Measurements from ENCODE around the gene MYH11.
A peak's percentile ranks its signal among the peaks of the same experiment; 100 is the strongest.
"Not testable (repeated sequence)": the region's sequence is repeated elsewhere in the genome, so short reads cannot be mapped to it uniquely, and the experiment has no call there.

Gene MYH11

DNA sequence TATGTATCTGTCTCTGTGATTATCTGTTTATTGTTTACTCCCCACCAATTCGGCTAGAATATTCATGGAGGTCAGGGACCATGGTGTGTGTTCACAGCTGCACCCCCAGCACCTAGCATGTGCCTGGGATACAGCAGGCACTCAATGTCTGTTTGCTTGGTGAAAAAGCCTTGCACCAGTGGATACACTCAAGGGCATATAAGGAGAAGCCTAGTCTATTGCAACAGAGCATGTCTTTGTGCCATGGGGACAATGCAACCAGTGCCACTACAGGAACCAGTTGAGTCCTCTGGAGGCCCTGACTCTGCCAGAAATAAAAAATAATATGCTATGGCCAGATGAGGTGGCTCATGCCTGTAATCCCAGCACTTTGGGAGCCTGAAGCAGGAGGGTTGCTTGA is 113.2 kb downstream of the MYH11 start:
- no peak for DNase-seq

DNA sequence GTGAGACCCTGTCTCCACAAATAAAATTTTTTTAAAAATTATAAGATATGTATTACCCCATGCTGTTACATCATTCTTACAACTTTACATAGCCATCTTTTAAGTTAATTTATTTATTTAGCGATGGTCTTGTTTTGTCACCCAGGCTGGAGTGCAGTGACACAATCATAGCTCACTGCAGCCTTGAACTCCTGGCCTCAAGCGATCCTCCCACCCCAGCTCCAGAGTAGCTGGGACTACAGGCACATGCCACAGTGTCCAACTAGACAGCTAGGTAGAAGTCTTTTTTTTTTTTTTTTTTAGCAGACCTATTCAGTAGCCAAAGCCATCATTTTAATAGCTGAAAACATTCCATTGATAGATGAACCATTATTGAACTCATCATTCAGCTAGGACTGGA is 114.1 kb downstream of the MYH11 start:
- no peak for DNase-seq

DNA sequence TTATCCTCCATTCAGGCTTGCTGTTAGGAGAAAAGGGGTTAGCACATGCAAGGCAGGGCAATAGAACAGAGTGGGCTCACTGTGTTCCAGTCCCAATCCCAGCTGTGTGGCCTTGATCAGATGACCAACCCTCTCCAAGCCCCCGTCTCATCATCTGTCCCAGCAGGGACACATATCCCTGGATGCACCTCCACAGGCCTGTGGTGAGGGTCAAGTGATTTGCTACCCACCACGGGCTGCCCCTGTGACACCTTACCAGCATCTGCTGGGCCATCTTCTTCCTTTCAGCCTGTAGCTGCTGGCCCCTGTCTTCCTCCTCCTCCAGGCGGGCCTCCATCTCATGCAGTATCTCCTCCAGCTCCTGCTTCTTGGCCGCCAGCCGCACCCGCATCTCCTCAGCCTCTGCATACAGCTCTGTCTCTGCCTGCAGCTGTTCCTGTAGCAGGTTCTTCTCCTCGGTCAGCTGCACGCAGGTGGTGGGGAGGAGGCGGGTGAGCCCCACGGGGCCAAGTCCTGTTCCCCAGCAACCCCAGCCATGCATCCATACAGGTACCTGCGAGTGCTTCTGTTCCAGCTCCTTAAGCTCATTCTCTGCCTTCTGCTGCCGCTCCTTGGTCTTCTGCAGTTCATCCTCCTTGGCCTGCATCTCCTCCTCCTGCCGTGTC is 115.5 kb downstream of the MYH11 start:
- DNase-seq = no peak

GRCh38 chr16:15739950-15740349 is 116.9 kb downstream of the MYH11 start:
- no peak for DNase-seq

DNA sequence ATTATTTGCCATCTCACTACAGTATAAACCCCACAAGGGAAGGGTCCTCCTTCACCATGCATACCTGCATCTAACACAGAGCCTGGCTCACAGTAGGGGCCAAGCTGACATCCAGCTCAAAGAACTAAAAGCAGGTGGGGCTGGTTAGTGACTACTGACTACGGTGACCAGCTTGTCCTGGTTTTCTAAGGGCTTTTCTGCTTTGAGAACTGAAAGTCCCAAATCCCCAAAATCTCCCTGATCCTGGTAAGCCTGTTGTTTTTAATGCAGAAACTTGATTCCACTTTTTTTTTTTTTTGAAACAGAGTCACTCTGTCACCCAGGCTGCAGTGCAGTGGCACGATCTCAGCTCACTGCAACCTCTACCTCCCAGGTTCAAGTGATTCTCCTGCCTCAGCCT is 117.4 kb downstream of the MYH11 start:
- no peak for DNase-seq

DNA sequence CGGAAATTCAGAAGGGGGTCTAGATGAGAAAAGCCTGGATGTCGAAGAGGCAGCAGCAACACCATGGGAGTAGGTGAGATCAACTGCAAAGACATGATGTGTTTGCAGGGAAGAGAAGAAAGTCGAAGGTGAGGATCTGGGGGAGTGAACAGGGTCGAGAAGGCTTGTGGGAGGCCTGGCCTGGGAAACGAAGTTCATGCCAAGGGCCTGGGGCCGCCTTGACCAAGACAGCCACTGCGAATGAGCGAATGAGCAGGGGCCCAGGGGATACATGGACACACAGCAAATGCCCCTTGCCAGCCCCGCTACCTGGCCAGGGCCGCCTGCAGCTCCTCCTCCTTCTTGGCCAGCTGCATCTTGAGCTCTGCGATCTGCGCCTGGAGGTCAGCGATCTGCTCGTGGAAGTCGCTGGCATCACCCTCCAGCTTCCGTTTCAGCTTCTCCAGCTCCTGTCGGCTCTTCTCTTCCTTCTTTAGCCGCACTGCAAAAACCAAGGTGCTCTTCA is 119.6 kb downstream of the MYH11 start:
- no peak for DNase-seq

DNA sequence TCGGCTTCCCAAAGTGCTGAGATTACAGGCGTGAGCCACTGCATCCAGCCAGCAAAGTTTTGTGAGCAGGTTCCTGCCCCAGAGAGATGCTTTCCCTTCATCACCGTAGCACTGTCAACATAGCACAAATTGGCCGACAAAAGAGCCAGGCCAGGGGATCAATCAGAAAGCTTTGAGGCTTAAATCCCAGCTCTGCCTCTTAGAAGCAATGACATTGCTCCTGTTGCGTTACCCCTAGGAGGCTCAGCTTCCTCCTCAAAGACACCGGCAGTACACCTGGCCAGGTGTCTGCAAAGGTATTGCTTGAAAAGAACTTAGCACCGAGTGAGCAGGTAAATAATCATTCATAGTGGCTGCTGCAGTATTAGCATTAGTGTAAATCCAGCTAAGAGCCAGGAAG is 120.3 kb downstream of the MYH11 start:
- no peak for DNase-seq

- no peak for DNase-seq
Measured at GRCh38 chr16:15735610-15736009, 121.2 kb downstream of the MYH11 start.

- no peak for DNase-seq
Measured at GRCh38 chr16:15732416-15732815, 124.4 kb downstream of the MYH11 start.

- no peak for DNase-seq
Measured at GRCh38 chr16:15729152-15729551, 127.7 kb downstream of the MYH11 start.

DNA sequence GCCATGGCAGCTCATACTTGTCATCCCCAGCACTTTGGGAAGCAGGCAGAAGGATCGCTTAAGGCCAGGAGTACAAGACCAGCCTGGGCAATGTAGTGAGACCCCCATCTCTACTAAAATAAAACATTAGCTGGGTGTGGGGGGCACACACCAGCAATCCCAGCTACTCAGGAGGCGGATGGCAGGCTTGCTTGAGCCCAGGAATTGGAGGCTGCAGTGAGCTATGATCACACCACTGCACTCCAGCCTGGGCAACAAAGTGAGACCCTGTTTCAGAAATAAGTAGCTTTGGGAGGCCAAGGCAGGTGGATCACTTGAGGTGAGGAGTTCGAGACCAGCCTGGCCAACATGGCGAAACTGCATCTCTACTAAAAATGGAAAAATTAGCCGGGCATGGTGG is 129.1 kb downstream of the MYH11 start:
- not testable (repeated sequence) for DNase-seq

DNA sequence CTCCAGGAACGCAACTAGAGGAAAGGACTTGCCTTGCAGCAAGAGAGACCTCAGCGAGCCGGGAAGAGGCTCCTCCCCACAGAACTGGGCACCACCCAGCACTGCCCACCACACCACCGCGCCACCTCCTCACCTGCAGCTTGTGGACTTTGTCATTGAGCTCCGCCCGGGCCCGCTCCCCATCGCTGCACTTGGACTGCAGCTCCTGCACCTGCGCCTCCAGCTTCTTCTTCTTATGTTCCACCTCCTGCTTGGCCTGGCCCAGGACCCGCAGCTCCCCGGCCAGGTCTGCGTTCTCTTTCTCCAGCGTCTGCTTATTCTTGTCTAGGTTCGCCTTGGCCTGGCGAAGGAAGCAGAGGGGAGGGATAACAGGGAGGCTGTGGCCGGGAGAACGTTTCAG is 130.1 kb downstream of the MYH11 start:
- DNase-seq = no peak

- DNase-seq = no peak
Measured at GRCh38 chr16:15725641-15726240, 131.1 kb downstream of the MYH11 start.

GRCh38 chr16:15723808-15724207 is 133.0 kb downstream of the MYH11 start:
- no peak for DNase-seq

- DNase-seq = no peak
Measured at GRCh38 chr16:15721018-15721417, 135.8 kb downstream of the MYH11 start.

GRCh38 chr16:15716694-15717447 is 140.0 kb downstream of the MYH11 start:
- DNase-seq = no peak

- DNase-seq = no peak
Measured at GRCh38 chr16:15715221-15715620, 141.6 kb downstream of the MYH11 start.

DNA sequence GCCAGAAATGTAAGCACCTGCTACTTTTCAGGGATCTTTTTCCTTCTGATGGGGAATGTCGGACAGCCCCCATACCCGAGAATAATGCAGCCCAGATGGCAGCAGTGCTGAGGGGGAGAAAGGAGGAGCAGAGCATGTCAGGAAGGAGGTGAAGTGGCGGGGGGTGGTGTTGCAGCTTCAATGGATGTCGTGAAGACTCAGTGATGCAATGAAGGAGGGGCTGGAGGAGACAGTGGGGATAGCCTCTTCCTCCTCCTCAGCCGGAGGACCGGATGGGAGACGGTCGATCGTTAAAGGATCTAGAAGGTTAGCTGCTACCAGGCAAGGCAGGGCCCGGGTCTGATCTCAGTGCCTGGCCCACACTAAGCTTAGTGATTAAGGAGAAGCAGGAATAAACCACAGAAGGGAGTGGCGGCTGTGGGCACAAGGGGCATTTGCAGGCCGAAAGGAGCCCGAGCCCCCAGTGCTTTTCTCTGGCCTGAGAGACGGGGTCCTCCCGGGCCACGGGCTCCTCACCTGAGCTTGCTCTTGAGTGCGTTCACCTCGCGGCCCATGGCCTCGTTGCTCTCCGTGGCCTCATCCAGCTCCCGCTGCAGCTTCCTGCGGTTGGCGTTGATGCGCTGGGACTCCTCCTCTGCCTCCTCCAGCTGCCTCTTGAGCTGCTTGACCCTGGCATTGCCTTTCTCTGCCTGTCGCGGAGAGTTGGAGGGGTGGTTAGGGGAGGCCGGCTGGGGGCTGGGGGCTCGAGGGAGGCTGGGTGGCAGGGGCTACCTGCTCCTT is 142.2 kb downstream of the MYH11 start:
- no peak for DNase-seq

- no peak for DNase-seq
Measured at GRCh38 chr16:15708997-15709396, 147.8 kb downstream of the MYH11 start.

DNA sequence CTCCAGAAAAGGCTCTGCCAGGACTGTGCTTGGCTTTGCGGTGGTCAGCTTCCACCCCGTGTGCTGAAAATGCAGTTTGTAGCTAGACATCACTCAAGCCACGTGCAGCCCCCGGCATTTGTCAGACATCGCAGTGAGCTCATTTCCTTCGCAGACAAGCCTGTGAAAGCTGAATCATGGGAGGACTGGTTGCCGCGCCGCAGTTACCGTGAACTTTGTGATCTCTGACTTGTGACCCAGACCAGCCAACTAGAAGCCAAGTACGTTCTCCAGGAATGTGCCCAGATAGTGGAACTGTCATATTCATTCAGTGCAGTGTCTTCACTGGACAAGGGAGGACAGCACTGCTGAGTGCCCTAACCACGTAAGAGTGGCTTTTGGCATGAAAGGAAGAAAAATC is 148.7 kb downstream of the MYH11 start:
- DNase-seq = no peak

GRCh38 chr16:15707332-15707731 is 149.5 kb downstream of the MYH11 start:
- no peak for DNase-seq

DNA sequence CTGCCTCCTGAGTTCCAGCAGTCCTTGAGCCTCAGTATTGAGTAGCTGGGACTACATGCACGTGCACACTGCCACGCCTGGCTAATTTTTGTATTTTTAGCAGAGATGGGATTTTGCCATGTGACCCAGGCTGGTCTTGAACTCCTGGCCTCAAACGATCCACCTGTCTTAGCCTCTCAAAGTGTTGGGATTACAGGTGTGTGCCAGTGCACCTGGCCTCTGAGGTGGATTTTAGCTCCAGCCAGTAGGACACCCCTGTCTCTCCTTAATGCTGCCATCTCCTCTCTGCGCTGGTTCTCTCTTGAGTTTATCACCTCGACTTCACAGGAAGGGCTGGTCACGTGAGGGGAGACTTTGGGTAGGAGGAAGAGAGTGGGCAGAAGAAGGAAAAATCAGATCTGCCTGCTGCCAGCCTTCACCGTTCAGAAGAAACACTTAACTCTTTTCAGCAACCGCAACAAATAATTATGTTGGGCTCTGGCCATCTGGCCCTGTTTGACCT is 151.7 kb downstream of the MYH11 start:
- no peak for DNase-seq

DNA sequence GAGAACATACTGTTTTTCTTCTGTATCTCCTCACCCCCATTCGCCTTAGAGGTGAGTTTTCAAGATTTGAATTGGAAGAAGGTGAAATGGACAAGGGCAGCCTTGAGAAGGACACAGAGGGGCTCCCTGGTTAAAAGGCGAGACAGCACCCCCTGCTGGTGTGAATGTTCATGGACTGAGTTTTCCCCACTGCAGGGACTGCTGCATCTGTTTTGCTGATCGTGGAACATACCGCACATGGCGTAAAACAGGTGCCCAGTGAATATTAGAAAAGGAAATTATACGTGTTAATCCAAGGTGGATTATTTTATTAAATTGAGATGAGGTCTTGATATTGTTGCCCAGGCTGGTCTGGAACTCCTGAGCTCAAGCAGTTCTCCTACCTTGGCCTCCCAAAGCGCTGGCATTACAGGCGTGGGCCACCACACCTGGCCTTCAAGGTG is 152.3 kb downstream of the MYH11 start:
- peak; percentile 91 for DNase-seq
